ENCODE data around the gene ZNF648.

Gene ZNF648

GRCh38 chr1:182064611-182065010 is 3.1 kb upstream of the ZNF648 start:
- DNase-seq (ENCODE audit: extremely low spot score): no peak
- ChIA-PET CTCF (interaction anchor here (1.1 to 2.3 kb wide), 3 partner anchors 10 to 20 kb away, joined by 3 to 16 read pairs (median 3); no protein-coding TSS in a partner anchor), POLR2A (no interaction called here)
- TF ChIP-seq, protein P1, sequence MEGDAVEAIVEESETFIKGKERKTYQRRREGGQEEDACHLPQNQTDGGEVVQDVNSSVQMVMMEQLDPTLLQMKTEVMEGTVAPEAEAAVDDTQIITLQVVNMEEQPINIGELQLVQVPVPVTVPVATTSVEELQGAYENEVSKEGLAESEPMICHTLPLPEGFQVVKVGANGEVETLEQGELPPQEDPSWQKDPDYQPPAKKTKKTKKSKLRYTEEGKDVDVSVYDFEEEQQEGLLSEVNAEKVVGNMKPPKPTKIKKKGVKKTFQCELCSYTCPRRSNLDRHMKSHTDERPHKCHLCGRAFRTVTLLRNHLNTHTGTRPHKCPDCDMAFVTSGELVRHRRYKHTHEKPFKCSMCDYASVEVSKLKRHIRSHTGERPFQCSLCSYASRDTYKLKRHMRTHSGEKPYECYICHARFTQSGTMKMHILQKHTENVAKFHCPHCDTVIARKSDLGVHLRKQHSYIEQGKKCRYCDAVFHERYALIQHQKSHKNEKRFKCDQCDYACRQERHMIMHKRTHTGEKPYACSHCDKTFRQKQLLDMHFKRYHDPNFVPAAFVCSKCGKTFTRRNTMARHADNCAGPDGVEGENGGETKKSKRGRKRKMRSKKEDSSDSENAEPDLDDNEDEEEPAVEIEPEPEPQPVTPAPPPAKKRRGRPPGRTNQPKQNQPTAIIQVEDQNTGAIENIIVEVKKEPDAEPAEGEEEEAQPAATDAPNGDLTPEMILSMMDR (IDR thresholded peaks at IDR 0.05; ENCODE audit: control extremely low read depth, extremely low read depth, low read depth, missing control alignments): no peak

GRCh38 chr1:182062223-182062622 is 711 bp upstream of the ZNF648 start:
- no peak for DNase-seq (ENCODE audit: extremely low spot score)
- TF ChIP-seq, protein P1 (IDR thresholded peaks at IDR 0.05; ENCODE audit: control extremely low read depth, extremely low read depth, low read depth, missing control alignments): no peak
- CTCF ChIA-PET: interaction anchor here (0.7 to 2.3 kb wide), 5 partner anchors 8 to 308 kb away, joined by 3 to 10 read pairs (median 4); no protein-coding TSS in a partner anchor
- POLR2A ChIA-PET: no interaction called here

- DNase-seq (ENCODE audit: extremely low spot score): no peak
- TF ChIP-seq, protein P1 (IDR thresholded peaks at IDR 0.05; ENCODE audit: control extremely low read depth, extremely low read depth, low read depth, missing control alignments): no peak
- ChIA-PET CTCF (interaction anchor here (2.1 kb wide), 1 partner anchor 9 kb away, joined by 4 read pairs; no protein-coding TSS in a partner anchor), POLR2A (no interaction called here)
These were observed 635 bp downstream of the ZNF648 start for GRCh38 chr1:182060877-182061276.

GRCh38 chr1:182059936-182060335 is 1.6 kb downstream of the ZNF648 start:
- POLR2A ChIA-PET: no interaction called here
- CTCF ChIA-PET: interaction anchor here (1.1 to 1.4 kb wide), 2 partner anchors 12 to 568 kb away, joined by 3 read pairs; no protein-coding TSS in a partner anchor
- TF ChIP-seq, protein P1 (IDR thresholded peaks at IDR 0.05; ENCODE audit: control extremely low read depth, extremely low read depth, low read depth, missing control alignments): no peak
- no peak for DNase-seq (ENCODE audit: extremely low spot score)

GRCh38 chr1:182056601-182057366 is 4.7 kb downstream of the ZNF648 start:
- ChIA-PET CTCF (interaction anchor here (0.9 to 2.4 kb wide), 4 partner anchors 8 to 577 kb away, joined by 3 to 9 read pairs (median 4); no protein-coding TSS in a partner anchor), POLR2A (no interaction called here)
- TF ChIP-seq, protein P1 (IDR thresholded peaks at IDR 0.05; ENCODE audit: control extremely low read depth, extremely low read depth, low read depth, missing control alignments): no peak
- no peak for DNase-seq (ENCODE audit: extremely low spot score)

- CTCF ChIA-PET: interaction anchor here (0.7 to 4.1 kb wide), 43 partner anchors 8 to 874 kb away, joined by 3 to 65 read pairs (median 4); no protein-coding TSS in a partner anchor
- POLR2A ChIA-PET: no interaction called here
- TF ChIP-seq, protein P1 (IDR thresholded peaks at IDR 0.05; ENCODE audit: control extremely low read depth, extremely low read depth, low read depth, missing control alignments): peak; percentile 81
- peak; percentile 56 for DNase-seq (ENCODE audit: extremely low spot score)
These were observed 6.7 kb downstream of the ZNF648 start for GRCh38 chr1:182054698-182055326.

Data from GM10248 (cell line).